ENCODE results near the gene DLEC1. TPM values are rescaled to one million over a fixed set of nuclear protein-coding genes. Genes with fewer than 3 reads are reported as not detected.

The DLEC1 gene
- total RNA-seq, 1 experiment from 2014 or later = 0.02 TPM

DNA sequence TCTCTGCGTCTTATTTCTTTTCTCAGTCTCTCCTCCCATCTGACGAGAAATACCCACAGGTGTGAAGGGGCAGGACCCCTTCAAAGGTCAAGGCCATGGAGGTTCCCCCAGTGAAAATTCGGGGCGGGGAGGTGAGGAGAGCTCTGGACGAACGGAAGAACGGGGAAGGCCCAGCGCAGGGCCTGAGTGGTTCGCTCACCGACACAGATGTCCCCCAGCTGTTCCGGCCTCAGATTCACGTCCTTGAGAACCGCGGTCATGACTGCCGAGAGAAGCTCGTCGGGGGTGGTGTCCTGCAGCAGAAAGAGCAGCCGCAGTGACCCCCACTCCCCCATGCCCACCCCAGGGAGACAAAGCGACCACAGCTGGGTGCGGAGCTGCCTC is 97.4 kb downstream of the DLEC1 start:
- DNase-seq (ENCODE audit: low read depth) = no peak

DNA sequence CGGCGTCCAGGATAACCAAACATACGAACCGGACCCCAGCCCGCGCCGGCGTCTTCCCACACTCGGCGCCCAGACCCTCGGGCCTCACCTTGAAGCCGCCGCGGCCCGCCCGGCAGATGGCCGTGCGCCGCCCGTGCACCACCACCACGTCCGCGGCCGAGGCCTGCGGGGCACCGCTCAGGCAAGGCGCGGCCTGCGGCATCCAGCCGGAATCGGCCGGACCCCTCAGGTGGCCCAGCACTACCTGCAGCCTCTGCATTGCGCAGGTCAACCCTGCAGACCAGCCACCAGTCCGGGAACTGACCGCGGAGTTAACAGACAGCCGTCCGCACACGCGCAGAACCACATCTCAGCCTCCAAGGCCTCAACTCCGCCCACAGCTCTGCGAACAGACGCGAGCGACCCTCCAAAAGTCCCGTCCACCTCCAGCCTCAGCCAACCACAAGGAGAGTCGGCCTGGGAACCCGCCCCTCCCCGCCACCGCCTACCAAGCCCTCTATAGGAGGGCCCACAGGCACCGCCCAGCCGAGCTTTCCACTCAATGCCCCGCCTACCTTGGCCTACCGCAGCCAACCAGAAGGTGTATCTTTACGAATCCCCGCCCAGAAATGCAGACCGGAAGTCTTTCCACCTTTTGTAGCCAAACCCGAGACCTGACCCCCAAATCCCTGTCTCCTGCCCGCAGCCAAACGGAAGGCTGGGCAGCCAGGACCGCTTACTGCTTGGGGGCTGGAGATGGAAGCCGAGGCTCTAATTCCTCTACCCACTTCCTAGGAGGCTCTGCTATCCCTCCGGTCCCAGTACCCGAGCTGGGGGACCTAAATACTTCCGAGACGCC is 98.0 kb downstream of the DLEC1 start, which contains the start of gene ACAA1:
Gene ACAA1, minus strand, starts transcription at position 351 of the 838 bp plus-strand sequence. Its CDS starts 92 bp downstream, at position 259.
- peak; percentile 97 for DNase-seq (ENCODE audit: low read depth)

DNA sequence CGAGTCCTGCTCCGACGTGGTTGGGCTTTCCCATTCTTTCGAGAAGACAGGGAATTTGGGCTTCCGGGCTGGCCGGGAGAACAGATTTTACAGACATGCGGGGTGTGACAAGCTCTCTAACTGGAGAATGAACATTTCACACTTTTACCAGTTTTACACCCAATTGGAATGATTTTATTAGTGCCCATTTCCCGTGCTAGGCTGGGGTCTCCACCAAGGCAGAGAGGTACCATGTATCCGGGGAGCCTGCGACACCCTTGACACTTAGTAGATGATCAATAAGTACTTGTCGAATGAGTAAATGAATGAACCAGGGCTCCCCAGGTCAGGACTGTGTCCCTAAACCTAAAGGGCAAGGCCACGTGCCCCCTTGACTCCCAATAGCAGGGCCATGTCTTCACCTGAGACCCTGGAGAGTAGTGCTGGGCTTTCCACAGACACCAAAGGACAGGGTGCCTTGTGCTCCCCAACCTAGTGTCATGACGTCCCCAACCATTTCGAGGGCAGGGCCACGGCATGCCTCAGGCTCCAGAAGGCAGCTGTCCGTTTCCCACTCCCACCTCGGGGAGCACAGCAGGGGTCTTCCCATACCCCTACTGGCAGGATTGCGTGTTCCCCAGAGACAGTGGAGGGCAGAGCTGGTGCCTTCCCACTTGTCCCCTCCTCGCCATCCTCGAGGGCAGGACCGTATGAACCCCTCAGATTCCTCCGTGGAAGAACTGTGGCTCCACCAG is 98.8 kb downstream of the DLEC1 start:
- DNase-seq (ENCODE audit: low read depth) = no peak

DNA sequence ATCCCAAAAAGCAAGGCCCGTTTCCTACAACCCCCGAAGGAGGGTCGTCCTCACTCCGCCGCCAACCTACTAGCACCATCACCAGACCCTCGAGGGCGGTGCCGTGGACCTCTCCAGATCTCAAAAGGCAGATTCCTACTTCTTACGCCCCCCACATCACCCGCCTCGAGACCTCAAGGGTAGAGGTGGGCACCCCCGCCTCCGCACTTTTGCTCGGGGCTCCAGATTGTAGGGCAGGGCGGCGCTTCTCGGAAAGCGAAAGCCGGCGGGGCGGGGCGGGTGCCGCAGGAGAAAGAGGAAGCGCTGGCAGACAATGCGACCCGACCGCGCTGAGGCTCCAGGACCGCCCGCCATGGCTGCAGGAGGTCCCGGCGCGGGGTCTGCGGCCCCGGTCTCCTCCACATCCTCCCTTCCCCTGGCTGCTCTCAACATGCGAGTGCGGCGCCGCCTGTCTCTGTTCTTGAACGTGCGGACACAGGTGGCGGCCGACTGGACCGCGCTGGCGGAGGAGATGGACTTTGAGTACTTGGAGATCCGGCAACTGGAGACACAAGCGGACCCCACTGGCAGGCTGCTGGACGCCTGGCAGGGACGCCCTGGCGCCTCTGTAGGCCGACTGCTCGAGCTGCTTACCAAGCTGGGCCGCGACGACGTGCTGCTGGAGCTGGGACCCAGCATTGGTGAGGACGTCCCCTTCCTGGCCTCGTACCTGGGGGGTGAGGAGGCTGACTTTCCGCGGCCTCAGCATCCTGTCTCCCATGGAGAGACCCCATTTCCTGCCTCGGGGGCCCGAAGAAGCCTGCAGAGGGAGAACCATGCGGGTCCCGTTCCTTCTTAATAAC is 99.6 kb downstream of the DLEC1 start, which contains the start of gene MYD88:
Gene MYD88, plus strand, starts transcription at position 313 of the 842 bp plus-strand sequence. Its CDS starts 40 bp downstream, at position 353.
- DNase-seq (ENCODE audit: low read depth) = peak; percentile 61

DNA sequence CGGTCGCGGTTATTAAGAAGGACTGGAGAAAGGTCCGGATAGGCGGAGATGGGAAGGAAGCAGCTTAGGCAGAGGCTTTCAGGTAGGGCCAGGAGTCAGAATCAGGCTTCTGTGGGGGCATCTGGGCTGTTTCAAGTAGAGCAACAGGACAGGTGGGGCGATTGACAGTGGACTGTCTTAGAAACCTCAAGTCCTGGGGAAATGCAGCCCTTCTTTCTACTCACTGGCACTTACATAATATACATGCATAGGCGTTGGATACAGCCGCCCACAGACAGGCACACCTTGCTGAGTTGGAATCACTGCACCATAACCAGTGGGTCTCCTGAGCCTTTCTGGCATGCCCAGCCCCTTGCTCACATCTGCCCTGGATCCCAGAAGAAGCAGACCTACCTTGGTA is 100.2 kb downstream of the DLEC1 start:
- DNase-seq (ENCODE audit: low read depth) = no peak

DNA sequence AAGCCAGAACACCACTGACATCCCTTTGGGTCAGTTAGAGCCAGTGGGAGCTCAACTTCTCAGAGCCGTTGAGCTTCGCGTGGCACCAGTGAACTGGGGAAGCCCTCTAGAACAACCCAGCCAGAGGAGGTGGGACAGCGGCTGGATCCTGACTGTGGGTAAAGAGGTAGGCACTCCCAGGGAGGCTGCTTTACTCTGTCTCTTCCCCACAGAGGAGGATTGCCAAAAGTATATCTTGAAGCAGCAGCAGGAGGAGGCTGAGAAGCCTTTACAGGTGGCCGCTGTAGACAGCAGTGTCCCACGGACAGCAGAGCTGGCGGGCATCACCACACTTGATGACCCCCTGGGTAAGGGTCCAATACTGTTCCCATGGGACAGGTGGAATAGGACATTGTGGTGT is 100.6 kb downstream of the DLEC1 start:
- DNase-seq (ENCODE audit: low read depth) = no peak

DNA sequence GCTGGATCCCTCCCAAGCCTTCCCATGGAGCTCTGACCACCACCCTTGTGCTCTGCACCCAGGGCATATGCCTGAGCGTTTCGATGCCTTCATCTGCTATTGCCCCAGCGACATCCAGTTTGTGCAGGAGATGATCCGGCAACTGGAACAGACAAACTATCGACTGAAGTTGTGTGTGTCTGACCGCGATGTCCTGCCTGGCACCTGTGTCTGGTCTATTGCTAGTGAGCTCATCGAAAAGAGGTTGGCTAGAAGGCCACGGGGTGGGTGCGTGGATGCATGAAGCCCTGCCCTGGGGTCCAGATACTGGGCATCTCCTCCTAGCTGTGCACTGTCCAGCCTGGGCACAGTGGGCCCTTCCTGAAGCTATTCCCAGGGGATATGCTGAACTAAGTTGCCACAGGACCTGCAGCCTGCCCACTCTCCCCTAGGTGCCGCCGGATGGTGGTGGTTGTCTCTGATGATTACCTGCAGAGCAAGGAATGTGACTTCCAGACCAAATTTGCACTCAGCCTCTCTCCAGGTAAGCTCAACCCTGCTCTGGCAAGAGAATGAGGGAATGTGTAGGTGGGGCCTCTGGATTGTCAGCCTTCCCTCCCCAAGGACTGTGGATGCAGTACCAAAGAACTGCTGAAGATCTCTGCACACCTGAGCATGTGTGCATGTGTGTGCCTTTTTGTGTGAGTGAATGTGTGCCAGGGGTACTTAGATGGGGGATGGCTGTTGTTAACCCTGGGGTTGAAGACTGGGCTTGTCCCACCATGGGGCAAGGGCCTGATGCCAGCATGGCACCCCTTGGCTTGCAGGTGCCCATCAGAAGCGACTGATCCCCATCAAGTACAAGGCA is 101.5 kb downstream of the DLEC1 start:
- DNase-seq (ENCODE audit: low read depth) = no peak

DNA sequence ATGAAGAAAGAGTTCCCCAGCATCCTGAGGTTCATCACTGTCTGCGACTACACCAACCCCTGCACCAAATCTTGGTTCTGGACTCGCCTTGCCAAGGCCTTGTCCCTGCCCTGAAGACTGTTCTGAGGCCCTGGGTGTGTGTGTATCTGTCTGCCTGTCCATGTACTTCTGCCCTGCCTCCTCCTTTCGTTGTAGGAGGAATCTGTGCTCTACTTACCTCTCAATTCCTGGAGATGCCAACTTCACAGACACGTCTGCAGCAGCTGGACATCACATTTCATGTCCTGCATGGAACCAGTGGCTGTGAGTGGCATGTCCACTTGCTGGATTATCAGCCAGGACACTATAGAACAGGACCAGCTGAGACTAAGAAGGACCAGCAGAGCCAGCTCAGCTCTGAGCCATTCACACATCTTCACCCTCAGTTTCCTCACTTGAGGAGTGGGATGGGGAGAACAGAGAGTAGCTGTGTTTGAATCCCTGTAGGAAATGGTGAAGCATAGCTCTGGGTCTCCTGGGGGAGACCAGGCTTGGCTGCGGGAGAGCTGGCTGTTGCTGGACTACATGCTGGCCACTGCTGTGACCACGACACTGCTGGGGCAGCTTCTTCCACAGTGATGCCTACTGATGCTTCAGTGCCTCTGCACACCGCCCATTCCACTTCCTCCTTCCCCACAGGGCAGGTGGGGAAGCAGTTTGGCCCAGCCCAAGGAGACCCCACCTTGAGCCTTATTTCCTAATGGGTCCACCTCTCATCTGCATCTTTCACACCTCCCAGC is 102.4 kb downstream of the DLEC1 start:
- no peak for DNase-seq (ENCODE audit: low read depth)

DNA sequence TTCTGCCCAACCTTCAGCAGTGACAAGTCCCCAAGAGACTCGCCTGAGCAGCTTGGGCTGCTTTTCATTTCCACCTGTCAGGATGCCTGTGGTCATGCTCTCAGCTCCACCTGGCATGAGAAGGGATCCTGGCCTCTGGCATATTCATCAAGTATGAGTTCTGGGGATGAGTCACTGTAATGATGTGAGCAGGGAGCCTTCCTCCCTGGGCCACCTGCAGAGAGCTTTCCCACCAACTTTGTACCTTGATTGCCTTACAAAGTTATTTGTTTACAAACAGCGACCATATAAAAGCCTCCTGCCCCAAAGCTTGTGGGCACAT is 102.9 kb downstream of the DLEC1 start:
- DNase-seq (ENCODE audit: low read depth) = peak; percentile 54

DNA sequence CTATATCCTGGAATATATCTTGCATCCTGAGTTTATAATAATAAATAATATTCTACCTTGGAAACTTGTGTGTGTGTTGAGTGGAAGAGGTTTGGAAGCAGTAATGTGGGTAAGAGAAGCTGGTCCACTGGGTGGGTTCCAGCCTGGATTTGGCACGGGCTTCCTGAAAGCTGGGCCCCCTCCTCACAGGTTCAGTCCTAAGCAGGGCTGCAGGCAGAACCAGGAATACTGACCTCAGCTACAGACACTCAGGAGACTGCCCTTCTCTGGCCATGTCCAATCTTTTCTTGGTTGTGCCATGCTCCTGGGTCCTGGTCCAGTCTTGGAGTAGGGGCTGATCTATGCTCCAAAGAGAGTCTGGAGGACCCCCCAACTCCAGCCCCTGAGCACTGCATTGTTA is 104.0 kb downstream of the DLEC1 start:
- no peak for DNase-seq (ENCODE audit: low read depth)

DNA sequence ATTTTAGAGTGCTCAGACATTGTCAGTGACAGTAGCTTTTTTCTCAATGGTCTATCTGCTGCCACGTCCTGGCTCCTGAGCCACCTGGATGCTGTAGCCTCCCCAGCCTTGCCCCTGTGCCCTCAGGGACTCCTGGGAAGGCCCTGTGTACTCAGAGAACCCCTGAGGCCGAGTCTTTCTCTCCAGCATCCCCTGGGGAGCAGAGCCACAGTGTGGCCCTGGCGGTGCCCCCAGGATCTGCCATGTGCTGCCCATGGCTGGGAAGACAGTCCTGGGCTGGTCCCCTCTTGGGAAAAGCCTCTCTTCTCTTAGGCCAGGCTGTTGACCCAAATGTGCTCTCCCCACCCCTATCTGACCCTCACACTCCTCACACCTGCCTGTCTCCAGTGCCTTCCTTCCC is 104.5 kb downstream of the DLEC1 start:
- no peak for DNase-seq (ENCODE audit: low read depth)

DNA sequence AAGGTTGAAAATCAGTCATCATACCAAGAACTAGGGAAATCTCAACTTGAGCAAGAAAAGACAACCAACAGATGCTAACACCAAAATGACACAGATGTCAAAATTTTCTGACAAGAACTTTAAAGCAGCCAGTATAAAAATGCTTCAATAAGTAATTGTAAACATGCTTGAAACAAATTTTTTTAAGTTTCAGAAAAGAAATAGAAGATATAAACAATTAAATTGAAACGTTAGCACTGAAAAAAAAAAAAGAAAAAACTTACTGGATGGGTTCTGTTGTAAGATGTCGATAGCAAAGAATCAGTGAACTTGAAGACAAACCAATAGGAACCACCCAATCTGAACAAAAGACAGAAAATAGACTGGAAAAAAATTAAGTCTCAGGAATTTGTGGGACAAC is 107.5 kb downstream of the DLEC1 start:
- no peak for DNase-seq (ENCODE audit: low read depth)

DNA sequence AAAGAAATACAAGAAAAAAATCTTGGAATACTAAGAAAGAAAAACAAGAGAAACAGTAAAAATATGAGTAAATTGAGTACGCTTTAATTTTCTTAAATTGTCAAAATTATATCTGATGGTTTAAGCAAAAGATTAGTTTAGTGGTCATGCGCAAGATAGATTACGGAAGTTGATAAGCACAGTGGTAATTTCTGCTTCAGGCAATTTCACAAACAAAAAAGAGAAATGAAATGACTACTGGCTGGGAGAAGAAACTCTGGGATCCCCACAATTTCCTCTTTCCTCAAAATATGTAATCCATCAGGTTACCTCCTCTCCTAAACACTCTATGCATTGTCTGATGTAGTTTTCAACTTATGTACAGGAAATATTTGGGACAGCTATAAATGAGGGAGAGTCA is 108.4 kb downstream of the DLEC1 start:
- no peak for DNase-seq (ENCODE audit: low read depth)

DNA sequence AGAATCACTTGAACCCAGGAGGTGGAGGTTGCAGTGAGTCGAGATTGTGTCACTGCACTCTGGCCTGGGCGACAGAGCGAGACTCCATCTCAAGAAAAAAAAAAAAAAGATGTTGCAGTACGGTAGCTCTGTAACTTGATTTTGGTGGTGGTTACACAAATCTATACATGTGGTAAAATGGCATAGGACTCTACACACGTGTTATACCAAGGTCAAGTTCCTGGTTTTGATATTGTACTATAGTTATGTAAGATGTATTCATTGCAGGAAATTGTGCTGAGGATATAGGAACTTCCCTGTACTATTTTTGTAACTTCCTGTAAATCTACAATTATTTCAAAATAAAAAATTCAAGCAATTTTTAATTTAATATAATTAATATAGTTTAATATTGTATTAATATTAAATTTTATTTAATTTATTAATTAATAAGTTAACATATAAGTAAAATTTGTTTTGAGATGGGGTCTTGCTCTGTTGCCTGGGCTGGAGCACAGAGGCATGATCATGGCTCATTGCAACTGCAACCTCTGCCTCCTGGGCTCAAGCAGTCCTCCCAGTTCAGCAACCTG is 109.4 kb downstream of the DLEC1 start:
- DNase-seq (ENCODE audit: low read depth) = no peak

DNA sequence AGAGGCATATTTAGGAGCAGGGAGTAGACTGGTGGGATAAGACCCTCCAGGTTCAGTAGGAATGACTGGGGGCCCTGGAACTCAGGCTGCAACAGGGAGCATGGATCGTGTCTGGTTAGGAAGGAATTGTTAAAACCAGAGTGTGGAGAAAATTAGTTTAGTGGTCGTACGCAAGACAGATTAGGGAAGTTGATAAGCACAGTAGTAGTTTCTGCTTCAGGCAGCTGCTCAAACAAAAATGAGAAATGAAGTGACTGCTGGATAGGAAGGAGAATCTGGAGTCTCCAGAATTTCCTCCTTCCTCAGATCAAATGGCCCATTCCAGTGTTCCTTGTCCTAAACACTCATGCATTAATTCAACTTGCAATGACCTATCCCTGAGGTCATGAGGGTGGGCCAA is 110.7 kb downstream of the DLEC1 start:
- DNase-seq (ENCODE audit: low read depth) = no peak

DNA sequence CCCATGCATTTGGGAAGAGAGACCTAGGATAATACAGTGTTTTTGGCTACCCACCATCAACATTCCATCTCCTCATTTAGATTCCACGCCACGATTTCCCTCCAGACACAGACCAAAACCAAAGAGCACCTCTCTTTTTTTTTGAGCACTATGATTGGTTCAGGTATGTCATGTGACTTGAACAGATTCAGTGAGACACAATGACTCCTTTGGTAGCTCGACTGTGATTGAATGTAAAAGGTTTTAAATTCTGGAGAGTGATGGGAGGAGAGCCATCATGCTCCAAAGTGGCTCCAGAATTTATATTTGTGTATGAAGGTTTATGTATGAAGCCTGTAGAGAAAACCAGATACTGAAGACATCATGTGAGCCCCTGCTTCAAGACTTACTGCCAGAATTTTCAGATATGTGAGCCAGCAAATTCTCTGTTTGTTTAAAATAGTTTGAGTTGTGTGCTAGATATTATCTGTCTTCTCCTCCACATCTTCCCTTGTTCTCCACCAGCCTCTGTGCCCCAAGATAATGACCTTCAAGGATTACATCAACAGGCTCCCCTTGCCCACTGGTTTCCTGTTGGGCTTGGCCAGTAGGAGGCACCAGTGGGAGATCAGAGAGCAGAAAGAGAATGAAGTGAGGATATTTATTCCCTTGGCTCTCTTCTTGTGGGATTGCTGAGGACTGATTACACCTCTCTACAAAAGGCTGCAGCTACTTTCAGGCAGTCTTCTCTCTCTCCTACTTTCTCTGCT is 111.9 kb downstream of the DLEC1 start:
- DNase-seq (ENCODE audit: low read depth) = no peak

DNA sequence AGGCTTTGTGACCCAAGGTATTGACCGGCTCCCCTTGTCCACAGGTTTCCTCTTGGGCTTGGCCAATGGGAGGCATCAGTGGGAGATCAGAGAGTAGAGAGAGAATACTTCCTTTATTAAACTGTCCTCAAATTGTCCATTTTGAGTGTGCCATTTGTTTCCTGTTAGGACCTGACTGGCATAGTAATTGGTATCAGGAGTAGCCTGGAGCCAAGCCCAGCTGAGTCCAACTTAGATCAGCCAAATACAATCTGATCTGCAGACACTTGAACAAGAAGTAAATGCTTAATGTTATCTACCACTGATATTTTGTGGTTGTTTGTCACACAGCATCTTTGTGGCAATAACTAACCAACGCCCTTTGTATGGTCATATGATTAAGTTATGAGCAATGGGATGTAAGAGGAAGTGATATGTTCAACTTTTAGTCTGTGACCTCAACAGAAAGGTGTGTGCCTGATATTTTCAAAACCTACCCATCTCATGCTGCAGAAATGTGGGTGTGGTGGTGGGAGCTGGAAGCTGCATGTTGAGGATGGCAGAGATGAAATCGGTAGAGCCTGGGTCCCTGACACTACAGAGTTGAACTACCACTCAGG is 112.8 kb downstream of the DLEC1 start:
- DNase-seq (ENCODE audit: low read depth) = no peak

DNA sequence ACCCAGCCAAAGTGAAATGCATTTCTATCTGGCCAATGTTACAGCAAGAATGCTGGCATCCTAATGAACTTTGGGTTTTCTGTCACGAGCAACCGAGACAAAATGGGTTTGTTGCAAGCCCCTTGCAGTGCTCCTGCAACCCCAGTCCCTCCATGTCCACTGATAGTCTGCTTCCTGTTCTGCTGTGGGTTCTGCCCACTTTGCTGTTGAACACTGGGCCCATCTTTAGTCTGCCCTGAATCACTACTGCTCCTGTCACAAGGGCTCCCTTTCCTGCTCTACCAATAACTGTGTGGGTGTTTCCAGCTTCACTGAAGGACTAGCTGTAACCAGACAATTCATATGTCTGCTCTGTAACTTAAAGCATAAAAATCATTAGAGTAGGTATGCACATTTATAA is 113.6 kb downstream of the DLEC1 start:
- DNase-seq (ENCODE audit: low read depth) = no peak

DNA sequence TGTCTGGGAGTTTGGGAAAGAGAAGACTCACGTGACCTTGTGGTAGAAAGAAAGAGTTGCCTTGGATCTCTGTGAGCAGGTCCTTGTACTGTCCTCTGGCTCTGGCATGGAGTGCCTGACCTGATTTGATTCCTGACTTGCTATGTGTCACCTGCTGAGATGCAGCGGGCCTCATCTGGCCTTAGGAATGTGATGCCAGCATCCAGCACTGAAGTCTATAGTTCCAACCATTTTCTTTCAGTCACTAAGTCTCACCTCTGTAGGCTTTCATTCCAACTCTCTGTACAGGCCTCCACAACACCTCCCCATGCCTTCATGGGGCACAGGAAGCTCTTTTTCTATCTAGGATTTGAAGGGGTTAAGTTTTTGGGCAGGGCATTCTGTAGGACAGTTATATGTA is 114.2 kb downstream of the DLEC1 start:
- no peak for DNase-seq (ENCODE audit: low read depth)
